ENCODE results near the gene CASZ1.

CASZ1 gene

GRCh38 chr1:10606064-10606463, 190.4 kb downstream of the CASZ1 start:
- Histone ChIP-seq H3K4me2 (no peak overlapping the region), H3K4me1 (ENCODE audit: low read depth, poor library complexity, severe bottlenecking) (no peaks in the 10 kb centered on the region), H3K9ac (no peak overlapping the region), H3K36me3 (ENCODE audit: insufficient read depth) (no peaks in the 10 kb centered on the region), H3K4me3 (IDR thresholded peaks at IDR 0.05; ENCODE audit: insufficient read depth, low read depth, low read length) (no peak overlapping the region), H4K20me1 (ENCODE audit: insufficient read depth) (no peaks in the 10 kb centered on the region), H3K27ac (no peak overlapping the region), H3K27me3 (ENCODE audit: insufficient read depth, low read depth) (no peaks in the 10 kb centered on the region; the same call in 1 of the 2 replicates), H3K79me2 (ENCODE audit: insufficient read depth, low read depth) (no peaks in the 10 kb centered on the region), H2AFZ (ENCODE audit: low read depth) (no peak overlapping the region)
- TF ChIP-seq CTCF (conservative IDR thresholded peaks at IDR 0.05; ENCODE audit: low read depth, low read length): no peak

DNA sequence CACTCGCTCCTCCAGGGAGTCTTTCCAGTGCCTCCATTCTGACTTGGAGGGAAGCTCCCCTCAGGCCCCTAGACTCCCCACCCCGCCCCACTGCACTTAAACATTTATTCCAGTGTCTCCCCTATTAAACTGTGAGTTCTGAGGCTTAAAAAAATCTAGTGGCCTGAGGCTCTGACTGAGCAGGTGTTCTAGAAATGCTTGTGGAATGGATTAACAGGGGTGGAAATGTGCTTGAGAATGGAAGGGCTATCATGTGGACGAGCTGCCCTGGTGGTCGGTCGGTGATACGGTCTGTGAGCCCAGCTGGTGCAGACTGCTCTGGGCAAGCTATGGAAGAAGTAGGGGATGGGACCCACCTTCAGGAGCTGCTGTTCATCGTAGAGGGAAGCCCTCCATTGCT, 191.5 kb downstream of the CASZ1 start:
- no peaks in the 10 kb centered on the region for H3K36me3 ChIP-seq (ENCODE audit: insufficient read depth)
- H3K4me2 ChIP-seq: no peak overlapping the region
- no peak overlapping the region for H3K9ac ChIP-seq
- no peaks in the 10 kb centered on the region for H3K79me2 ChIP-seq (ENCODE audit: insufficient read depth, low read depth)
- H3K4me3 ChIP-seq (IDR thresholded peaks at IDR 0.05; ENCODE audit: insufficient read depth, low read depth, low read length): no peak overlapping the region
- H3K27me3 ChIP-seq (ENCODE audit: insufficient read depth, low read depth): no peaks in the 10 kb centered on the region; the same call in 1 of the 2 replicates
- H2AFZ ChIP-seq (ENCODE audit: low read depth): no peak overlapping the region
- H3K4me1 ChIP-seq (ENCODE audit: low read depth, poor library complexity, severe bottlenecking): no peaks in the 10 kb centered on the region
- no peak for TF ChIP-seq CTCF (conservative IDR thresholded peaks at IDR 0.05; ENCODE audit: low read depth, low read length)
- H4K20me1 ChIP-seq (ENCODE audit: insufficient read depth): no peaks in the 10 kb centered on the region
- H3K27ac ChIP-seq: no peak overlapping the region

DNA sequence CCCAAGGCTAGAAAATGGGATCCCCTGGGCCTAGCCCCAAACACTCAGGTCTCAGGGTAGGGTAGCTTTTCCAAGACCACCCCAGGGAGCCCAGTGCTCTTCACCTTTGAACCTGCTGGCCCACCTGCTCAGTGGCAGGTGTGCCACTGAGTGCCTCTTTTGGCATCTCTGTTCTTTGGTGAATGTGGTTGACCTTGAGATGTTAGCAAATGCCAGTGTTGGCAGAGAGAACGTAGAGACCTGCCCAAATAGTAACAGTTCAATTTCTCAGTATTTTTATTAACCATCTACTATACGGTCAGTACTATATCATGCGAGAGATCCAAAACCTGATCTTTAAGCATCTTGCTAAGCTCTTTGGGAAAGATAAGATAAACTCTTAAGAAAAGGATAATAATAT, 193.5 kb downstream of the CASZ1 start:
- Histone ChIP-seq H3K4me3 (IDR thresholded peaks at IDR 0.05; ENCODE audit: insufficient read depth, low read depth, low read length) (no peak overlapping the region), H3K79me2 (ENCODE audit: insufficient read depth, low read depth) (no peaks in the 10 kb centered on the region)

GRCh38 chr1:10601342-10602070, 194.9 kb downstream of the CASZ1 start:
- Histone ChIP-seq H2AFZ (ENCODE audit: low read depth) (no peak overlapping the region), H3K27ac (no peak overlapping the region), H4K20me1 (ENCODE audit: insufficient read depth) (no peaks in the 10 kb centered on the region), H3K27me3 (ENCODE audit: insufficient read depth, low read depth) (no peaks in the 10 kb centered on the region; the same call in 1 of the 2 replicates), H3K36me3 (ENCODE audit: insufficient read depth) (no peaks in the 10 kb centered on the region), H3K9ac (no peak overlapping the region), H3K79me2 (ENCODE audit: insufficient read depth, low read depth) (no peaks in the 10 kb centered on the region), H3K4me1 (ENCODE audit: low read depth, poor library complexity, severe bottlenecking) (no peaks in the 10 kb centered on the region), H3K4me3 (IDR thresholded peaks at IDR 0.05; ENCODE audit: insufficient read depth, low read depth, low read length) (no peak overlapping the region), H3K4me2 (no peak overlapping the region)
- no peak for TF ChIP-seq CTCF (conservative IDR thresholded peaks at IDR 0.05; ENCODE audit: low read depth, low read length)

More for the DNA sequence above, 193.5 kb downstream of the CASZ1 start:
- H3K4me2 ChIP-seq: no peak overlapping the region
- no peaks in the 10 kb centered on the region for H4K20me1 ChIP-seq (ENCODE audit: insufficient read depth)
- no peaks in the 10 kb centered on the region; the same call in 1 of the 2 replicates for H3K27me3 ChIP-seq (ENCODE audit: insufficient read depth, low read depth)
- no peak overlapping the region for H3K27ac ChIP-seq
- TF ChIP-seq CTCF (conservative IDR thresholded peaks at IDR 0.05; ENCODE audit: low read depth, low read length): no peak
- no peak overlapping the region for H2AFZ ChIP-seq (ENCODE audit: low read depth)
- no peaks in the 10 kb centered on the region for H3K4me1 ChIP-seq (ENCODE audit: low read depth, poor library complexity, severe bottlenecking)
- H3K9ac ChIP-seq: no peak overlapping the region
- H3K36me3 ChIP-seq (ENCODE audit: insufficient read depth): no peaks in the 10 kb centered on the region
